HG03432 (cell line): ENCODE data around the gene UBE2H.
"Not testable (repeated sequence)": the region's sequence is repeated elsewhere in the genome, so short reads cannot be mapped to it uniquely, and the experiment has no call there.

ENCODE experiments used
- ATAC-seq: cut with Tn5 transposase; IDR thresholded peaks from one replicate; pipeline ENCODE4 v1.9.1; 2021; ENCODE audit warnings: mild to moderate bottlenecking, moderate library complexity; ENCODE audit not compliant: unreplicated experiment

The UBE2H gene

DNA sequence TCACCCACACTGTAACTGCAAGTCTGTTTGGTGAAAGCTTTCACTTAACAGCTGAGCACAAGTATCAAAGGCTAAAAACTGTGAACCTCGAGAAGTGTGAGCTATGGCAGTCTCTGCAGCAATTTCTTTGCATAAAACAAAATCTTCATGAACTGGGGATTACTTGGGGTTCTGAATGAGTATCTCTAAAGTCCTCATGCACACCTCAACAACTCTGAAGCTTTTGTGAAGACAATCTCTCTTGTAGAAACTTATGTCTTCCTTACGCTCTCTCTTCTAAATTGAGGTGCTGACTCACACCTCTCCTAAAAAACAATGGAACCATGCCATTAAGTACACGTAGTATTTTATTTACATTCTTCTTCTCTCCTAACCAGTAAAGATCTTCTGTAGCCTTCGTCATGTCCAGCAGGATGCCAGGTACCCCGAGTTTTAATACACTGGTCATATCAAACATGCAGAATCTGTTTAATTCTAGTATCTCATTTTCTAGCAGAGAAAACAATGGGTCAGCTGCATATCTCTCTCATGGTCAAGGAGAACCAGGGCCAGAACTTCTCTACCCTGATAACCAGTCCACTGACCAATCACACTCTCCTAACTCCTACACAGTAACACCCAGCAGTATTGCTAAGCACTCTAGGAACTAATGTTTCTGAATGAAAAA, 76.9 kb downstream of the UBE2H start:
- no peak for ATAC-seq

DNA sequence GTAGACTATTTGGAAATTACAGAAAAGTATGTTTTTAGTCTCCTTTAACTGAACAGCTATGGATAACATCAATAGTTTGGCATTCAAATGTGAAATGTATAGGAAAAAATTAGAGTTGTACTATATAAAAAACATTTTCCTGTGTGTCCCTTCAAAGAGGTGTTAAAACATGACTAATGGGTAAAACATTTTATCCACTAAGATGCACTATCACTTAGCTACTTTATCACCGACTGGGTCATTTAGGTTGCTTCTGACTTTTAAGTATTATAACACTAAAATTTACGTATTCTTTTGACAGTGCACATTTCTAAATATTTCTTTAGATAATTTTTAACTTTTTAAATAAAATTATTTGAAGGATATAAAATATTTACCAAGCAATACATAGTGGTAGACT, 77.6 kb downstream of the UBE2H start:
- ATAC-seq = no peak

DNA sequence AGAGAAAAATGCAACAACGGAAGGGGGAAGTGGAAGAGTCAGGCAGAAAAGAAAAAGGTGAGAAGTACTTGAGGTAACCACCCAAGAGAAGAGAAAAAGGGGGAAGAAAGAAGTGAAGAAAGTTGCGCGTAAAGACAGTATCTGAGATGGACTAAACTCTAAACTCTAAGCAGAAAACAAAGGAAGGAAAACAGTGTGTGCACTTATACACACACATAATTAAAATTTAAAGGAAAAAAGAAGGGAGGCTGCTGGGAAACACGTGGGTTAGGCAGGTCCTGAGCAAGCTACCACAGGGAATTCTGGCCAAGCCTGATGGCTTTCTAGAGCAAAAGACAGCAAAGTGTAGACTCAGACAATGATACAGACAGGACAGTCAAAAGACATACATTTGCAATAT, 78.0 kb downstream of the UBE2H start:
- ATAC-seq = no peak

DNA sequence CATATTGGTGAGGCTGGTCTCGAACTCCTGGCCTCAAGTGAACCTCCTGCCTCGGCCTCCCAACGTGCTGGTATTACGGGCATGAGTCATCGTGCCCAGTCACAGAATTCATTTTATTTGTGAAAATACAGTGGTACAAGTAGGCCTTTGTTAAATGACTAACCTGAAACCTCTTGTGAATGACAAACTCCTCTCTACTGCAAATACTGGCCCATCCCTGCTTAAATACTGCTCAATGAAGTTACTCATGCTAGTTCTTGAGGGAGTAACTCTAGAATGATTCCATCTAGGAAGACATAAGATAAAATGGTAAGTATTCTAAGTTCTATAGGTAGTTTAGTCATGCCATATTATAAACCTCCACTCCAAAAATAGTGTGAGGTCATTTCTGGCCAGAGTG, 80.7 kb downstream of the UBE2H start:
- ATAC-seq = no peak

DNA sequence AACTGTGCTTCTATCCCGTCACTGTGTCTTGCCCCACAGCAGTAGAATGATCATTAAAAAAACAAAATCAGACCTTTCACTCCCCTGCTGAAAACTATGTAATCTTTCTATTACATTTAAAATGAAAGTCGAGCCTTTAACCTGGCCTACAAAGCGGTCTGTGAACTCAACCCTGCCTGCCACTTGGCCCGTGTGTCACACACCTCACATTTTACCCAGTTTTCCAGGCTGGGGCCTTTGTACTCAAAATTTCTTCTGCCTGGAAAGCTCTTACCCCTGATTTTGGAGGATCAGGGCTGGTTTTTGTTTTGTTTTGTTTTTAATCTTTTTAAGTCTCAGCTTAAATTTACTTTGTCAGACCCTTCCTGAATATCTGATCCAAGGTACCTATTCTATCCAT, 82.1 kb downstream of the UBE2H start:
- ATAC-seq = no peak

DNA sequence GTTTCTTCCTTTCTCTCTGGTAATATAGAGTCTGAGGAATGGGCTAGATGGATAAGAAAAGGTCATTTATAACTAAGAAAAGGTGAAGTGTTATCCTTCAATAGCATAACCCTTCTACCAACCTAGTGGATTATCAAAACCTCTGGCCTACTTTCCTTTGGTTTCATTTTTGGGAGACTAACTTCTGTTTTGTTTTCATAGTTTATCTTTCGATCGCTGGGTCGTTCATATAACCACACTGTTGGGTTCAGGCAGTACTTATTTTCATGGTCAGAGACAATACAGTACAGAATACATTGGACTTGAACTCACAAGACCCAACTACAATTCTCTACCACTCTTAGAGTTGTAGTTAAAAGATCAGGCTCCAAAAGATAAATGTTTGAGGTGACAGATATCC, 86.5 kb downstream of the UBE2H start:
- no peak for ATAC-seq

DNA sequence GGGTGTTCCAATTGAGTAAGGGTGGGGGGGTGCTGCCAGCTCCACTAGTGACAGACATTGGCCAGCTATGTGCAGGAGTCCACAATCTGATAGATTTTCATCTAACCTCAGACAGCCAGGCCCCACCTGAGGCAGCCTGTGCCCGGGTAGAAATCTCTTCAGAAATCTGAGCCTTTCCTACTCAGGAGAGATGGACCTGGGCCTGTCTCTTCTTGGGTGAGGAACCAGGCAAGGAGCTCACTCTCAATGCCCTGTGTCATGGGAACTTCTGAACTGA, 86.9 kb downstream of the UBE2H start:
- ATAC-seq = no peak

DNA sequence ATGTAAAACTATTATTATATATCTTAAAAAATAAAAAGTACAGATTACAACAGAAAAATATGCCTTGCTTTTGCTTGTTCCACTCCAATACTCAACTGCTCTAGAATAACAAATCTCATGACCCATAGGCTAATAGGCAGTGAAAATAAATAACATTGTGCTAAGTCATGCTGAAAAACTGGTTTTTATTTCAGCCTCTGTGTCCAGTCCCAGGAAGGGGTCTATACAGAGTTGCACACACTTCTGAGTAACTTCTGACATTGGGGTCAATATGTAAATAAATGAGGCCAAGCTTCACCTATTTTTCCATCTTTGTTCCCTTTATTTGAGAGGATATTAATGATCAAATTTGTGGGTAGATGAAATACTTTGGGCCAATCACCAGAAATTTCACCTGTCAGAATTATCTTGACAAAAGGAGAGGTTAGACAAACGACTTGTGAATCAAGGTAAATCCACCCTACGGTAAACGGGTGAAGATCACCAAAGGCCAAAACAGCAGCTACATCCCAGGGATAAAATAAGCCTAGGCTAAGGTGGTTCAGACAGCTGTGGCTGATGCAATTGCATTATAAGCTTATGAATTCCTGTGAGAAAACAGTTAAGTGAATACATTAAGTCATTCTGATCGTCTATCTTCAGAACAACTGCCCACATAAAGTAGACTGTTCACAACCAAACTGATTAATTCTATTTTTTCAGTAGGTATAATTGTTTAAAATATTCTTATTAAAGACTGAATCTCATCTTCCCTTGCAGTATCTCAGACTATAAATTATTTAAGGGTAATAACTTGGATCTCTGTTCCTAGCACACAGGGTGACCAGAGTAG, 87.5 kb downstream of the UBE2H start:
- ATAC-seq = no peak

DNA sequence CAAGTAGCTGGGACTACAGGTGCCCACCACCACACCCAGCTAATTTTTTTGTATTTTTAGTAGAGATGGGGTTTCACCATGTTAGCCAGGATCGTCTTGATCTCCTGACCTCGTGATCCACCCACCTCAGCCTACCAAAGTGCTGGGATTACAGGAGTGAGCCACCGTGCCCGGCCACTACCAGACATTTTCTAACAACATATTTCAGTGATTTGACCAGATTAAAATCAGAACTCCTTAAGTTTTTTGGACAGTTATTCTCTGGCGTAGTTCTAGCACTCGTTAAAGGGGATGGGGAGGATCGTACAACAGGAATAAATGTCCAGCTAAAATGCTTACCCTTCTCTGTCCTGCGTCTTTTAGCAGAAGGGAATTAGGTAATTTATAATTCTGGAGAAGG, 88.1 kb downstream of the UBE2H start:
- not testable (repeated sequence) for ATAC-seq

DNA sequence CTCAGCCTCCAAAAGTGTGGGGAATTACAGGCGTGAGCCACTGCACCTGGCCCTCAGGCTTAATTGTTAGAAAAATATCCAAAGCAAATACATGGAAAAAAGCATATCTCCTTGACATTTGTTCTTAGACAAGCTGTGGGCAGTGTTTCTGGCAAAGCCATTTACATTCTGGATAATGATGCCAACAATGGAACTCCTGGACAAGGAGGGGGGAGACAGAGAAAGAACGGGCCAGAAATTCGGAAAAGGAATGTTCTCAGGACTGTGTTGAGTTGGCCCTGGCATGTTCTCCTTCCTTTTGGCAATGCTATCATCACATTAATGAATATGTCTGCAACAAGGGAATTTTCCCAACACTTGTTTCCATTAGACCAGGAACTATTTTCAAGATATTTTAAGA, 88.7 kb downstream of the UBE2H start:
- no peak for ATAC-seq

DNA sequence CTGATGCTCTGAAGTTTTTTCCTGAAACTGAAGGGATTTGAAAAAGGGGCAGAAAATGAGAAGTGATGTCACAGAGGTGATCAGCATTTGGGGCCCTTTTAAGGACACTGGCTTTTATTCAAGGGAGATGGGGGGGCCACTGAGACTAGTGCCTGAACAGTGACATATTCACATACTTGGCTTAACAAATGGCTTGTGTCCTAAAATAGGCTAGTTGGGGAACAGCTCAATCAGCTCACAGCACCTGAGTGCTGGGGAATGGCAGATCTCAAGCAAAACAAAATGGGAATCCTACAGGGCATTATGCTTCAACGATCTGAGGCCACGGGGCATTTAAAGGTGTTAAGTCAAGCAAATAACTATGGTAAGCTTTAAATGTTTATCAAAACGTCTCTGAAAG, 90.1 kb downstream of the UBE2H start:
- no peak for ATAC-seq

DNA sequence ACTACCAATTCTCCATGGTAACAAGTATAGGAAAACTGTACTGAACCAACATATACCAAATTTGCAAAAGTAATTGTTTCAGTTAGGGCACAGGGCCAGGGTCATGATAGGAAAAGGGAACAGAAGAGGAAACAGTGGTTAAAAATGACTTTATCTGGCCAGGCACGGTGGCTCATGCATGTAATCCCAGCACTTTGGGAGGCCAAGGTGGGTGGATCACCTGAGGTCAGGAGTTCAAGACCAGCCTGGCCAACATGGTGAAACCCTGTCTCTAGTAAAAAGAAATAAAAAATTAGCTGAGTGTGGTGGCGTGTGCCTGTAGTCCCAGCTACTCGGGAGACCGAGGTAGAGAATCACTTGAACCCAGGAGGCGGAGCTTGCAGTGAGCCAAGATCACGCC, 92.0 kb downstream of the UBE2H start:
- ATAC-seq = not testable (repeated sequence)

DNA sequence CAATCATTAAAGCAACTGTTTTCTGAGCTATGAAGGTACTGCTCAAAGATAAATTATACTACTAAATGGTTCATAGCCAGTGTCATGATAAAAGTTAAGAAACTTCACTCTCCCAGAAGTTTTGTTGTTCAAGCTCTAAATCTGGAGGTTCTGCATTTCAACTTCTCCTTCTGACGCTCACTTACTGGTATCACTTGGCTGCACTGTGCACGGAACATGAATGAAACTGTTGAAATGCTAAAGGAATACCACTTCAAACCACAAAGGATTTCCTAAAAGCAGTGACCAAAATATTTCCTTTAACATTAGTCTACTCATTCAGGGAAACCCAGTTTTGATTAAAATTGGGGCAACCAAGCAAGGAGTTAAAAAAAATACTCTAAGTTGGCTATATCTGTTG, 93.6 kb downstream of the UBE2H start:
- peak; percentile 64 for ATAC-seq

DNA sequence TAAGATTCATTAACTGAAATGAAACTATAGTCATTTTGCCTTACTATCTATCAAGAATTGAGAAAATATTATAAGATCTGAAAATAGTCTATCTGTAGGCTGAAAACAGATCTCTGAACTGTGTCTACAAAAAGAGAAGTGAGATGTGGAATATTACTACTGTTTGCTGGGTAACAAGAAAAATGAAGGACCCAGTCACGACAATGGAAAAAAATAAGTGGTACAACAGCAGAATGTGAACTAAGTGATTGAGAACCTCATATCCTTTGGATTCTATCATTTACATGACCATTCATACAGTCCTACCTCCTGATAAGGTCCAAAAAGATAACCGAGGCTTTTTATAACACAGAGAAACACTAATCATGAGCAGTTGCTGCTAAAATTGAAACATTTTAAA, 94.3 kb downstream of the UBE2H start:
- ATAC-seq = no peak

DNA sequence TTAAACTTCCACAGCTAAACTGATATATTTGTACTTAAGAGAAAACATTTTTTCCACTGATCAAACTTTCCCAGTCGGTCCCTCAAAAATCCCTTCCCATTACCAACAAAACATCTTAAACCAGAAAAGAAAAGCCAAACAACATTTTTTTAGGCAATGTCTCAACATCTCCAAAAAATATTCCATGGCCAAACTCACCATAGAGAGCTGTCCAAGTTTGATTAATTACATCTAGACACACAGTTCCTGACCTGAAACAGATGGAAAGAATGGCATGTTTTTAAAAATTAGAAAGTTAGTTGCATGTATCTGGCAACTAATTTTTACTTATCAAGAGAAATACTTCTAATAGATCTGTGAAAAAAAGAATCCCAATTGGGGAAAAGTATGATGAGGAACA, 95.4 kb downstream of the UBE2H start:
- ATAC-seq = no peak

DNA sequence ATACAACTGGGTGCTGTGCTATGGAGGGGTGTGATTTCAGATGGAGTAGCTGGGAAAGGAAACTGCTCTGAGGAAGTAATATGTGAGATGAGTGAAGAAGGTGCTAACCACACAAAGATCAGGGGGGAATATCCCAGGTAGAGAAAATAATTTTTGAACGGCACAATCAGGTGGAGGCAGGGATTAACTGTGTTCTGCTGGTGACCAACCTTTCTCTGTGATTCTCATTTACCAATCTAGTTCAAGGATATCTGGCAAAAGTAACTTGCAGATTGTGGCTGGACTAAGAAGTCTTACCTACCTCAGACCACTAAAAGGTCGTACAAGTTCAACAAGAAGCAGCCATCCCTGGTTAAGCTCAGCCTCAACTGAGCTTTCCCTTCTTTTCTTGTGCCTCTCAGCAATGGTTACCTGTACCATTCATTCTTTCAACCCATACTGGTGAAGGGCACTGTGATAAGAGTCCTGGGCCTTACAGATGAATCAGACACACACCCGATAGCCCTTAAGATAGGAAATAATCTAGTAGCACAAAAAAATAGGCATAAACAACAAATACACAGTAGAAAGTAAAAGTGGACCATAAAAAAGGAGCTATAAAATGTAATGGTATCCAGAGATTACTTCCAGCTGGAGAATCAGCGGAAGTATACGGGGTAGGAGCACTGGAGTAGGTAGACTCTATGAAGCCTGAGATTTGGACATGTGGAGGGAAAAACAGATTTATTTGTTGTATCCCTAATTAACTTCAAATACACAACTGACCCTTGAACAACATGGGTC, 96.6 kb downstream of the UBE2H start:
- ATAC-seq = no peak

DNA sequence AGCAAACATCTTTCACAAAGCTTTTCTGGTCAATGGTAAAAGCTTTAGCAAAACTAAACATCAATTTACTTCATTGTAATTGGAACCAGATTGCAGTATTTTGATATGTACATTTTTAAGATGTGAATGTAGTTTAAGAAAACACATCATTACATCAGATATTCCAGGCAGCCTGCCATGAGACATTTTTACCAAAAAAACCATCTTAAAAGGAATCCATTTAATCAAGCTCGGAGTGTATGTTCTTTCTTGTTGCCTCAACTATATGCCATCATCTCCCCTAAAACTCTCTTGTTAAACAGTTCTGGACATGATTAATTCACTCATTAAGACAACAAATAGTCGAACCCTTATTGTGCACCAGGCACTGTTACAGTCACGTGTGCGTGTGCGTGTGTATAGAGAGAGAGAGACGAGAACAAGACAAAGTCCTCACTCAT, 97.5 kb downstream of the UBE2H start:
- ATAC-seq = no peak

DNA sequence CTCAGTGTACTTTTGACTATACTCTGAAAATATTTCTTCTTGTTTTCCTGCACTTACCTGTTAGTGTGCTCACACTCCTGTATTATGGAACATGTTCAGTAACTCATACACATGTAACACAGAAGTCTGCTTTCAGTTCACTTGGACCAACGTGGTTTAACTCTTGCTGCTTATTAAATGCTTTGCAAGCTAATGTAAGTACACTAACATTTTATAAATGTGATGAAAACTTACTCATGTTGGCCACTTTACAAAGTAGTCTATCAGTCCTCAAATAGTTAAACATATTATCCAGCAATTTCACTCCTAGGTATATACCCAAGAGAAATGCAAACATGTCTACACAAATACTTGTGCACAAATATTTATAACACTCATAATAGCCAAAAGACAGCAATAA, 98.4 kb downstream of the UBE2H start:
- ATAC-seq = no peak

DNA sequence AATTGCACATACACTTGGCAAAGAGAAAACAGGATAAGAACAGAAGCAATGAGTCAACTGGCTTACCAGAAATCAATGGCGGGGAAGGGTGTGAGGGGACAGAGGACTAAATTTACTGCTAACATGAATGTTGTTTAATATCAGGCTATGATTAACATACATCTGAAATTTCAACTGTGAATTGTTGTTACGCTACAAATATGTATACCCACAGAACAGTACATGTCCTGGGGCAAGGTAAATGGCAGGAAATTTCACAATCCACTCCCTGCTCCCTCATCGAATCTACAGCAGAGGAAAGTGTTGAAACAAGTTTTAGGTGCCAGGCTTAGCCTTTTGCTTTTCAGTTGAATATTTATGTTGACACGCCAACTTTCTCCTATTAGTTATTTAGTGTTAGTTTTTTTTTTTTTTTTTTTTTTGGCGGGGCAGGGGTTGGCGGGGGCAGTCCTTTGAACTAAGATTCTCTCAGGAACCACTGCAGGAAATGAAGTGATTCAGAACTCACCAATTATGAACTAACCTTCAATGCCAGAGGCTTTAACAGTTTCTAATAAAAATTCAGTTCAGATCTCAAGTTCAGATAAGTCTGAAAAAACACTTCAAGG, 99.0 kb downstream of the UBE2H start:
- ATAC-seq = no peak

DNA sequence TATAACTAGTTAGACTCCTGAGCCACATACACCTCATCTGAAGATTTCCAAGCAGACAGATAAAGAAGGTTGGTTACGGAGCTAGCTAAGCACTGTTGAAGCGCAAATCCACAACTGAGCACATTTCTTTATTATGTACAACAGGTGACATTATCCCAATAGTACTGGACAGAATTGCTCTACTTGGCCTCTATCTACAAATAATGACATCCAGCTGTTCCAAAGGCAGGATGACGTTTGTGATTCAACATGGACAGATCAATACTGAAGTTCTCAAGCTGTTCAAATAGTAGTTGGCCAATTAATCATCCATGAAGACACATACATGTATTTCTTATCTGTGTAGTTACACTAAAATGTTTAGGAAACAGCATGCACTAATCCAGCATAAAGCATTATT, 101.0 kb downstream of the UBE2H start:
- ATAC-seq = no peak

DNA sequence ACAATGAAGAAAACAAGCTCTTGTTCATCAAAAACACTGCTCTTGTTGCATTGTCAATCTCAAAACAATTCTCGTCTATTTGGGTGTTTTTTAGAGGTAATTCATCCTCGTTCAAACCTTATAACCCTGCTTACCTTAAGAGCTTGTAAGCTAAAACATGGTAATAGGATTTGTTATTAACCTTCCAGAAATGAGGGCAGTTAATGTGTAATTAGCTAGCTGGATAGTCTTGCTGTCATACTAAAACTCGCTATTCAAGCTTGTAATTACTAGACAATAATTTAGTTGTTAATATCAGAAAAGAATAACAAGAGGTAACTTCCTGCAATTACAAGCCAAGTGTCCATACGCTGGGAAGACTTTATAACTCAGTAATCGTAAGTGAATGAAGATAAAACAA, 101.6 kb downstream of the UBE2H start:
- ATAC-seq = no peak

DNA sequence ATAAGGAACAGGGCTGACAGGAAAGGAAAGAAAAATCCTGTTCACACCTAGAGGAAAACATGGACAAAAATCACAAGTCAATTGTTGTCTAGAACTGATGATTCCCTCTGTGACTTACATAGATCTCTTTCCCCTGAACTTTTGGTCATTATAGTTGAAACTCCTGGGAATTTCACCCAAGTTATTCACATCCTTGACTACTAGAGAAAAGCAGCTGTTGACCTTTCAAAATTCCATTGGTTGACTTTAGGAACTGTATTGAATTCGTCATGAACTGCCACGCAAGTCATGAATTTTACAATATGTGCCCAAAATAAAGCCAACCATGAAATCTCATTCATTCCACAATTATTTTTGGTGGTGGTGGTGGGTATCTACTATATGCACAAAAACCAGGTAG, 104.3 kb downstream of the UBE2H start:
- no peak for ATAC-seq
